Islet precursor cell (in vitro differentiated cells): Measurements from ENCODE around the gene STX18.
"Not testable (repeated sequence)": the region's sequence is repeated elsewhere in the genome, so short reads cannot be mapped to it uniquely, and the experiment has no call there.

Experiments used
- DNase-seq: peaks from one replicate; pipeline ENCODE4 v3.0.0-alpha.2; 2018

Gene STX18

DNA sequence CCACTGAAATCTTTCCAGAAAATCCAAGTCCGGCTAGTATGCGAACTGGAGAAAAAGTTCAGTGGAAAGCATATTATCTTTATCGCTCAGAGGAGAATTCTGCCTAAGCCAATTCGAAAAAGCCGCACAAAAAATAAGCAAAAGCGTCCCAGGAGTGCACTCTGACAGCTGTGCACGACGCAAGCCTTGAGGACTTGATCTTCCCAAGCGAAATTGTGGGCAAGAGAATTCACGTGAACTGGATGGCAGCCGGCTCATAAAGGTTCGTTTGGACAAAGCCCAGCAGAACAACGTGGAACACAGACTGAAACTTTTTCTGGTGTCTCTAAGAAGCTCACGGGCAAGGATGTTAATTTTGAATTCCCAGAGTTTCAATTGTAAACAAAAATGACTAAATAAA is 34.4 kb downstream of the STX18 start:
- DNase-seq = no peak

DNA sequence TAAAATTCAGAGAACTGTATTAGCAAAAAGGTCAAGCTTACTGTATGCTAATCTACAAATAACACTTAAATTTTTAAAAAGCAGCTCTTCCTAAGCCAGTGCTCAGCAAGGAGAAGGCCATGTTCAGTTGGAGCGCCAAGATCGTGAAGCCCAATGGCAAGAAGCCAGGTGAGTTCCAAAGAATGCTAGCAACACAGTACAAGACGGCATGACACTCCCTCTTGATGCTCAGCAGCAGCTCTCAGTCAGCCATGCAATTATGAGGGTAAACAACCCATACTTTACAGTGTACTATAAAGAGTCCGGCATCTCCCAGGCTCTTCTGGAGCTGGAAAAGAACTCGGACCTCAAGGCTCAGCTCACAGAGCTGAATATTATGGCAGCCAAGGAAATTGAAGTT is 34.9 kb downstream of the STX18 start:
- no peak for DNase-seq

DNA sequence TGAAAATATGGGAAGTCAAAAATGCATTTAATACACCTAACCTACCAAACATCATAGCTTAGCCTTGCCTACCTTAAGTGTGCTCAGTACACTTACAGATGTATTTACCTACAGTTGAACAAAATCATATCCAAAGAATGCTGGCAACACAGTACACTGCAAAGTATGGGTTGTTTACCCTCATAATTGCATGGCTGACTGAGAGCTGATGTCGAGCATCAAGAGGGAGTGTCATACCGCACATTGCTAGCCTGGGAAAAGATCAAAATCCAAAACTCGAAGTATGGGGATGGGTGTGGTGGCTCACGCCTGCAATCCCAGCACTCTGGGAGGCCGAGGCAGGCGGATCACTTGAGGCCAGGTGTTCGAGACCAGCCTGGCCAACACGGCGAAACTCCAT is 36.6 kb downstream of the STX18 start:
- not testable (repeated sequence) for DNase-seq

DNA sequence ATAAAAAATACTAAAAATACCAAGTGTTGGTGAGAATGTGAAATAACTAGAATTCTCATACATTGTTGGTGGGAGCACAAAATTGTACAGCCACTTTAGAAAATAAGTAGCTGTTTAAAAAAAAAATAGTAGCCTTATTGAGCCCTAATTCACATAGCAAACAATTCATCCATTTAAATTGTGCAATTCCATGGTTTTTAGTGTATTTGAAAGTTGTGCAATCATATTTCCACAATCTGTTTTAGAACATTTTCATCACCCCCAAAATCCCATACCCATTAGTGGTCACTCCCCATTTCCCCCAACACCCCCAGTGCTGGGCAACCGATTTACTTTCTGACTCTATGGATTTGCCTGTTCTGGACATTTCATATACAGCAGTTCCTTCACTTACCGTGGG is 37.1 kb downstream of the STX18 start:
- DNase-seq = no peak

DNA sequence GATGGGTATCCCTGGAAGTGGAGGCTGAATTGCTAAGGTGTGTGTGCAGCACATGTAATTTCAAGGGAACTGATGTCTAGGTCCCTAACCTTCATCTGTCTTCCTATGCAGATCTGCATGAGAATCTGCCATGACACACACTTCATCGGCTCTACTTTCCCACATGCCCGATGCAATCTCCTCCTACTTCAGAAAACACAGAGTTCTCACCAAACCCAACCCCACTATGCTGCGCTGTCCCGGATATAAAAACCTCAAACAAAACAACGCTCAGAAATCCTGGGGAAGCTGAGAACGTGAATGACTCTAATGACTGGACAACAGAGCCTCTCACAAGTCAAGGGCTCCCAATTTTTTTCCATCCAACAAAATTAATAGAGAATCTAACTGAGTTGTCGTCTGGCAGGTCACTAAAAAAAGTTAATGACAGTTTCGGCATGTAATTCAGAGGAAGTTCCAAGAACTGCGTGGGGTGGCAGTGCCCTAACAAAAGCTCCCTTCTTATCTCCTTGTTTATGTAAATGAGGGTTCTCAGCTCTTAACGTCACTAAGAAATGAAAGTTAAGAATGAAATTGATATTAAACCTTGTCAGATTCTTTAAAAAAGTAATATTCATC is 39.0 kb downstream of the STX18 start:
- DNase-seq = no peak

DNA sequence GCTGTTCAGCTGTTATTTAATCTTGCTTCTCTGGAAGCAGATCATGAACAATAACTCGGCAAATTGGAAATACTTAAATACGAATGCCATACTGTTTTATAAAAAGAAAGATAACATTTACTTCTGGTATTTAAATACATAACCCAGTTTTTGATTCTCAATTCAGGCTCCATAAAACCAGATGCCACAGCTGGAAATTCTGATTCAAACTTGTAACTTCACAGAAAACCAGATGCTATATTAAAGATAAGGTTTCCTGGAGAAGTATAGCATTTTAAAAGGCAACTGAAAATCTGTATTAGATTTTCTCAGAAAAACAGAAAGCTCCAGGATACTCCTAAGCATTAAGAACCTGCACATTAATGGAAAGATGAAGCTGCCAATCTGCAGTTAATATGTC is 40.2 kb downstream of the STX18 start:
- no peak for DNase-seq

DNA sequence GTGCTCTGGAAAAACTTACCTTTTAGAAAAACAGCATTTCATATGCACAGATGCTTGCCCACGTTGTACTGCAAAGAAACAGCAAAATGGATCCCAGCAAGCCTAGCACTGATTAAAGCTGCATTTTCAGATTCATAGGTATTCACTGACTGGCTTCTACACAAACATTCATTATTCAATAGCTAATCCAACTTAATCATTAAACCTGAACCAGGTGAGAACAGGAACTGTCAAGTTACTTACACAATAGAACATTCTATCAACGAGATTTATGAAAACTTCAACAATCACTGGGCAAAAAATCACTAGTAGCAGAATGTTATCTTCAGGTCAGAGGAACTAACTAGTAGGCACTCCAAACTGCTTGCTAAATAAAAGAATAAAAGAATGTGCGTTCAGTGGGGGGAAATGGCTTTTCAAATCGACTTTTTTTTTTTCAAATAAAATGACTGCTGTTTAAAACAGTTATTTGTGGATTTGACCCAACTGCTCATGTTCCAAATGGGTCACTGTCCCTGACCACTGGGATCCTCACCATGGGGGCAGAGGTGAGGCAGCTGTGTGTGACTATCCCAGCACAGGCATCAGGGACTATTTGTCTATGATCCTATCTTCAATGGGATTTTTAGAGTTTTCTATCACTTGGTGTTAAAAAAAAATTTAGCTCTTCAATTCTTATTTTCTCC is 42.3 kb downstream of the STX18 start:
- no peak for DNase-seq

DNA sequence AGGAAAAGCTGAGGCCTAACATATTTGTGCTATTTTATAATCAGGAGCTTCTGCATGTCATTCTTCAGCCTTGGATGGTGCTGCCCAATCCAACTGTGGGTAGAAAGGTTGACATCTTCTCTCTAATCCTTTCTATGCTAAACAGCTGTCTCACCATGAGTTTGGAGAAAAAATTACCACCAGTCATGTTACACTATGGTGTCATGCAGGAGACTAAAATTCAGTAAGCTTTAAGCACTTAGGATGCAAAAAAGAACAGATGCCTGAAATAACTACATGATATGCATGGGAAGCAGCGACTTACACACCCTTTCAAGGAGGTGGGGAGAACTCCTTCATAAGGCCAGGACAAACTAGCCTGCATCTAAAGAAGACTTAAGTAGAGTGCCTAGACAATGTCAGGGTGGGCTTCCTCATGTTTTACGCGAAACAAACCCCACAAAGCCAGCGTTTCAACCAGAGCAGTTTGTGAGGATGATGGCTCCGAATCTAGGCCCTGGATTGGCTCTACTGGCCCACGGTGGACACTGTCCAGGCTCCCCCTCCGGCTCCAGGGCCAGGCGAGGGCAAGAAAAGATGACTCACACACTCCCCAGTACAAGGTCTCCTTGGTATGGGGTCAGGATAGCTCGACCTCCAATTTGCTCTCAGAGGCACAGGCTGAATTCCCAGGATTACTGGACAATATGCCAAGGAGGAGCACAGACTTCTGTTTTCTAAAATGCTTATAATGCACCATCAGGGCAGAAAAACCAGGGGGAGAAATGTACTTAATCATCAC is 45.1 kb downstream of the STX18 start:
- DNase-seq = peak; percentile 91

DNA sequence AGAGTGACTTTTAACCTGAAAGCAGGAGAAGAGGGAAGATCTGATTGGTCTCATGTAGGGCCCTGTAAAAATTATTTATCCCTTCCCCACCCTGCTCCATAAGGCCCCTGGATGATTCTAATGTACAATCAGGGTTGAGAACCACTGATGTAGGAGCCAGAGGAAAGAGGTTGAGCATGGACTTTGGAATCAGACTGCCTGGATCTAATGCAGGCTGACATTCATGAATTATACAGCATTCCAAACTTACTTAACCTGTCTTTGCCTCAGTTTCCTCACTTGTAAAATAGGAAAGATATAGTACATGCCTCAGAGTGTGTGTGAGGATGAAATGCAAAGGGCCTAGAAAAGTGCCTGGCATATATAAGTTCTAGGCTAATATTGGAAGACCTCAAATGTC is 47.0 kb downstream of the STX18 start:
- DNase-seq = no peak

DNA sequence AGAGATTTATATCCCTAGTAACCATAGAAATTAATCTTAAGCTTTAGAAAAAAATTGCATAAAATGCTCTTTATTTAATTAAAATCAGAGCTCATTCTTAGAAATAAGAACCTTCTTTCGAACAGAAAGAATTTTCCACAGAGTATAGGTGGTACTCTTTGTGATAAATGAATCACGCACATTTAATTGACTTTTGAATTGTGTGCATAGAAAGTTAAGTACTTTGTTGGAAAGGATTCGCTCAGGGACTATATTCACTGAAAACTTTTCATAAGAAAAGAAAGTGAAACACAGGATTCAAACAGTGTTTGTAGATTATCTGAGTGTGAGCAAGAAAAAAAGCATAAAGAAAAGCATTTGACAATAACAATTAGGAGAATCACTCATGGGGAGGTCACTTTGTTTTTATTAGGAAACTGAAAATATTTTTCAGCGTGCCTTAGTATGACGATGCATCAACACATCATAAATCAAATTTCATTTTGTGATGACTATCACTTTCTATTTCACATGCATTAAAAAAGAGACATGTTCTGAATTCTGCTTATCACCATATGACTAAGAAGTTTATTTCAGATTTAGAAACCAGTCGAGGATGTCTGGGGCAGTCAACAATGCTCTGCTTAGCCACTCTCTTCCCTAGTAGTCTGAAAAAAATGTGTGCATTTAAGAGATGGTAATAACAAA is 49.5 kb downstream of the STX18 start:
- DNase-seq = no peak

DNA sequence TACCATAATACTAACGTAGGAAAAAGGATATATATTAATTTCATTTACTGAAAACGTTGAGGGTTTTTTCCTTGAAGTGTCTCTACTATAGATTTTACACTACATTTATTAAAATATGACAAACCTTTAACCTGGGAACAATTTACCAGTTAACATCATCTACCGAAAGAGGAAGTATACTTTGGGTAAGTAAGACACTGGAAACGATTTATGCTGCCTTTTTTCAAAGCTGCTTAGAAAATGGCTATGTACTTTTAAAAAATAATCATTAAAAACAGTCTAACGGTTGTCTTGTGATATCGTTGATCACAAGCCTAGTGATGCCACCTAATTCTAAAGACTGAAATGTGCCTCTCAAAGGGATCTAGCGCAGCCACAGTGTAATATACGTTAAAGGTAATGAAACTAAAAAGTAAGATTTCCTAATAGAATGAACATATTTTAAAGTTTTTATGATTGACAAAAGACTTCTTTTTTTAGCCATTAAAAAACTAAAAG is 50.4 kb downstream of the STX18 start:
- DNase-seq = no peak

DNA sequence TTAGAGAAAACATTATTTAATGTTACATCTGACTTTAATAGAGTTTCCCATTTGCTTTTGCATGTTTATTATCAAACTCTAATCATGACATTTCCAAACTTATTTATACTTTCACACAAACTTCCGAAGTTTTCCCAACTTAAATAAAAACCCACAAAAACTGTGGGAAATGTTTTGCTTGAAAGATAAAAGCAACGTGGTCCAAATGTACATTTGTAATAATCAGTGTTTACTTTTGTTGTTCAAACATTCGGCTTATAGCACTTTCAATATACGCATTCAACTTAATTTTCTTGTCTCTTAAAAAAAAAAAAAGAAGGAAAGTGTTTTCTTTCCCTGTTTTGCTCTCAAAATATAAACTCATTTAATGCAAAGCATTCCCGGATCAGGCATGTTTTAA is 51.0 kb downstream of the STX18 start:
- no peak for DNase-seq

DNA sequence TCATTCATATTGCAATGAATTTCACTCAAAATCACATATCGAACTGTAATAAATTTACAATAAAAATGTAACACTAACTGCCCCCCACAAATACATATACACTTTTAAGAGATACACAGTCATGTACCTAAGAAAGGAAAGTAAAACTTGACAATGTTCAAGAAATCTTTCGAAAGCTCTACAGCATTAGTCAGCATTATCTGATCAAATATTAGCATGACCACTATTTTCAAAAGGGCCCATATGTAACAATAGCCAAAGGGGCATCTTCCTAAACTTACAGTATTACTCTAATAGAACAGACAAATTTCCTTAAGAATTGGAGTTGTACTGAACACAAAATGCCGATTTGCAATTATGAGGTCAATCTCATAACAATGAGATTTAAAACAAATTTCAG is 51.8 kb downstream of the STX18 start:
- no peak for DNase-seq

DNA sequence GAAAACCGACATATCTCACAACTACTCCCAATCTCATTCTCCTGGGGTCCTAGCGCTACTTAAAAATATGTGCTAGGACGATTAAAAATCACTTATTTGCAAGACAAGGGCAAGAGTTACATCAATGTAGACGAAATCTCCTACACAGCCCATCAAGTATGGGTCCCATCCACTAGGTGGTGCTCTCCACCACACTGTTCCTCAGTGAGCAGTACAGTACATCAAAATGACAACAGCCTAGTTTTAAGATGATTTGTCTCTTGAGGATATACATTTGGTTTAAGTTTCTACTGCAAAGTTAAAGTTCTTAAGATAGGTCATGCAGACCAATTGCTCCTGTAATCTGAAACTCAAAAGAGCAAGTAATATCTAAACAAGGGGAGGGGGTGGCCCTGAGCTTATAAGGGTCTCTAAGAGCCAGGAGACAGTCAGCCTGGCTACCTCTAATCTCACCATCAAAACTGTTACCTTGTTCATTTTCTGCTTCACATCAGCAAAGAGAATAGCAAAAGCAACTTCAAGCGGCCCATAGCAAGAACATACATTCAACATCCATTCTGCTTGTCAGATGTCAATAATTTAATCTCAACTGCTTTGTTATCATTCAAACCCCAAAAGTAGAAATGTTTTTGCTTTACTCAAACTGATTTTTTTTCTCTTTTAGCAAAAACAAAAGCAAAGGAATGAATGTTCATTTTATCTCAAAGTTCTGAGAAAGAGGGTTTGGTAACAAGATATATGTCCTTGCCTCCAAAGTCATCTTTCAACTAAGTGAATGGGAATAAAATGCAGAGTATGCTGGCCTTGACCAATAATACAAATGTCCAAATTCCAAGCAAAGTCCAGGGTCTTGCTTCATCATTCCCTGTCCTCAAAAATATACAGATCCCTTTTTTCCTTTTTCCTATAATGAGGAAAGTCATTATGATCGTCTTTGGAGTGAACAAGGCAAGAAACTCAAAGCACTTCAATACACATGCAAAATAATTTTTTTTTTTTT is 53.1 kb downstream of the STX18 start:
- peak; percentile 82 for DNase-seq

DNA sequence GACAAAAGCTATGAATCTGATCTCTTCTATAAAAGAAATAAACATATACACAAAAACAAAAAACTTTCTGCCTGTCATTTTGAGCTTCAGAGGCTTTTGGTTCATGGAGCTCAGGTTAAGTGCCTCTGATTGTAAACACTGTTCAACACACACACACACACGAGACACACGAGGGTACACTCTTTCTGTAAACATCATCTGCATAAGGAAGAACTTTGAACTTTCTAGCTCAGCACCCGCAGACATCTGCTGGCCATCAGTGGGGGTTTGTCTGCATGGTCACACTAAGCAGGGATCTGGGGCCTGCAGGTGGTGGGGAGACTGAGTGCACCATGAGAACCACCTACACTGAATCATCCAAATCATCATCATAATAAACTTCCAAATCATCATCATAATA is 54.9 kb downstream of the STX18 start:
- no peak for DNase-seq

DNA sequence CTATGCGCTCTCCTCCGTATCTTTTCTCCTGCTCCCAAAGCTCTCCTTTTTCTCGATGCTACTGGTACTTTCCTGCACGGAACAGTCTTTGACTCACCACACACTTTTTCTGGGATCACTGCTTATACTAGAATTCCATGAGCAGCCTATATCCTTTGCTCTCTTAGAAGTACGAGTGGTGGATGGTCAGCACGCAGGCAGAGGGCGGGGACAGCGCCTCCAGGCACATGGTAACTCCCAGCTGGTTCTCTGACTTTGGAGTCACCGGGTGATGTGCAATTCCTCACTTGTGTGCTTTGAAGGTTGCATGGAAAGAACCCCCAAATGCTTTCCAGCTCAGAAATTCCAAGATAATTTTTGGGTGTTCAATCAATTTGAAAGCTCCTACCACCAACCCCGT is 56.0 kb downstream of the STX18 start:
- DNase-seq = no peak

DNA sequence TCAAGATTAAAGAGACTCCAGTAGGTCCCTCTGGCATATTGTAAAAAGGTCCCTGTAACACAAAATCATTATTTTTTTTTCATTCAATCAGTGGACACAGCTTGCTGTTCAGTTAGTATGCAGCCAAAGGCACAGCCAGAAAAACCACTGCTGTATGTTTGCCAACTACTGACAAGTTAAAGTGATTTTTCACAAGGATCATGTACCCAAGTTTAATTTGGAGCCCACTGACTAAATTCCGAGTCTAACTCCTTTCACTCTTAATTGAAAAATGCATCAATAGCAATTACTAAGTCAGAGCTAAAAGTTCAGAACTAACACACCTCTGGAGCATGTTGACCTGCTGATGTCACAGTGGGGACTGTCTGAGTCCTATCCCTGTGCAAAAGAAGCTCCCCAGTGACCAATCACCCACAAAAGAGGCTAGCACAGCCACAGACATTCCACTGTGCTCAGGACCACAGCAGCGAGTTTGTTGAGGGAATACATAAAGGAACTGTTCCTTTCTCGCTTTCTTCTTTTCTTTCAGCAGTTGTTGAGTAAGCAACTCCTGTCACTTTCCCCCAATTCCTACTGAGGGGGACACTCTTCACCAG is 60.4 kb downstream of the STX18 start:
- DNase-seq = no peak

DNA sequence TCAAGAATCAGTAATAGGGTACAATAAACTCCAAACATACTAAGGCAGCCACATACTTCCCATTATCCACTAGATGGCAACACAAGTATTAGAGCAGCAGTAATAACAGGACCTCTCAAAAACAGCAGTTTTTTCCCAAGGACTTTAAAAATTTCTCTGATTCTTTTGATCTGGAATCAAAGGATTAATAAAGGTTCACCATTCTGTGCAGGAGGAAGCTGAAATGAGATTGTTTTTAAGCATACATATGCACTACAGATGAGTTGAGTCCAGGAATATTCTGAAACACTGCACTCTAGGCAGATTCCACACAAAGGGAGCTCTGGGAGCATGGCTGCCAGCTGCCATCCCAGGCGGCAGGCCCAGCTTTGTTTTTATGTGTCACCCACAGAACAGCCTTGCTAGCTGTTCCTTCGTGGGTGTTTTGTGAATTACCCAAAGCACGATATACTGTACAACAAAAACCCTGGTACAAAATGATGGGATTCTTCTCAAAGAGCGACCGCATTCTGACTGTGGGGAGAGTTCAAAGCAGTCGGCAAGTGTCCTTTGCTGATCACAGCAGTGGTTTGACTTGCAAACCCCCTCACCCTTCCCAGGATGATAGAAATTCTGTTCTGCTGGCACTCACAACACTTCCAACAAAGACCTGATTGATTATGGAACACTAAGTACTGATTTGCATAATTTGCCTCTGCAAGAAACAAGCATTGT is 61.0 kb downstream of the STX18 start:
- DNase-seq = no peak

DNA sequence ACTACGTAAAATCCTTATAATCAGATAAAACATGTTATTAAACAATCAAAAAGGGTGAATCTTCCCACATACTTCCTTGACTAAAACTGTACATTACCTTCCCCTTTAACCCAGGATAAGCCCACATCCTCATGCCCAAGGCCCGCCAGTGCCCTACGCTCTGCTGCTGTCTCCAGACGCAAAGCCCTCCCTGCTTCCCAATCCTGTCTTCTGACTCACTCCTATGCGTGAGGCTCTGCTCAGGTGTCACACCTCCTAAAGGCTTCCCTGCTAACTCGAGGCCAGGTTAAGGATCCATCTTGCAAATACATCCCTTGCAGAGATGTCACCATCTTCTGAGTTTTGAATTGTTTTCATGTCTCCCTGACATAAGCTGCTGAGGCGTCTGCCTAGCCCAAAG is 61.6 kb downstream of the STX18 start:
- peak; percentile 79 for DNase-seq

DNA sequence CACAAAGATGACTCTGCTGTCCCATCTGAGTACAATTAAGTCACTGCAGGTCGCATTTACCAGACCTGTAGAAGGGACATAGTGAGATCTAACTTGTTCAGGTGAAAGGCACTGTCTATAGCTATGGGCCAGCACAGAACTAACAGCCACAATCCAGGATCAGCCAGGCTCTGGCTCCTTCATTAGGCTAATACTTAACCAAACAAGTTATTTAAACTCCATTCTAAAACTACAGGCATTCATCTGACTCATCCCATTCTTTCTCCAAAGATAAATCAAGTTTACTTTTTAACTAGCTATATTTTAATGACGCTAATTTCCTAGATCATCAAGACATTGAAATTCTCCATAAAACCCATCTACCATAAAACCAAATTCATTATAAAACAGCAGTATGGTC is 62.5 kb downstream of the STX18 start:
- no peak for DNase-seq

DNA sequence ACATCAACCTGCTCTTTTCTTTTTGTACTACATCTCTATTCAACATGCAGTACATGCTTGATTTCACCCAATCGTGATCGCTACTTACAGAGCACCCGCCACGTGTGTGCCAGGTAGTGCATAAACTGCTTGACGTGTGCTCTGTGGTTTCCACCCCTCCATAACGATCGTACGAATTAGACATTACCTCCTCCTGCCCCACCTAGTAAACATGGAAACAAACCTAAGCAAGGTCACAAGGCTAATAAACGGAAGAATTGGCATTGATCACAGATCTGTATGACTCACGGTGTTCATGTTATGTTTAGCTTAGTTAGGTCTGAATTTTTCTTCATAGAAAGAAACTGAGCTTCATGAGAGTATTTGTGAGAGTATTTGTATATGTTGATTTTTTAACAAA is 64.1 kb downstream of the STX18 start:
- DNase-seq = no peak
